Amniotic epithelial cell (primary cell): ENCODE results near the gene HOXB8.

Experiments
- DNase-seq: peaks from one replicate; pipeline ENCODE4 v3.0.0-alpha.2; 2010; ENCODE audit warnings: low read depth

HOXB8 gene

GRCh38 chr17:48596000-48596734, 18.9 kb downstream of the HOXB8 start:
- peak; percentile 60 for DNase-seq

GRCh38 chr17:48595278-48595999, 19.7 kb downstream of the HOXB8 start:
- no peak for DNase-seq

GRCh38 chr17:48594538-48595277, 20.4 kb downstream of the HOXB8 start:
- no peak for DNase-seq

GRCh38 chr17:48593840-48594537, 21.1 kb downstream of the HOXB8 start:
- peak; percentile 96 for DNase-seq

- DNase-seq: no peak
Observed at GRCh38 chr17:48593126-48593829, 21.8 kb downstream of the HOXB8 start, which contains the start of gene HOXB5. HOXB5 (minus strand) TSS chr17:48593779; CDS start chr17:48593682, 97 bp downstream.

GRCh38 chr17:48592577-48592976, 22.5 kb downstream of the HOXB8 start:
- no peak for DNase-seq

- no peak for DNase-seq
Observed at GRCh38 chr17:48592057-48592514, 23.0 kb downstream of the HOXB8 start.

- DNase-seq: peak; percentile 49
Observed at GRCh38 chr17:48591255-48592056, 23.6 kb downstream of the HOXB8 start.

- no peak for DNase-seq
Observed at GRCh38 chr17:48590607-48591161, 24.4 kb downstream of the HOXB8 start.

GRCh38 chr17:48589831-48590606, 25.1 kb downstream of the HOXB8 start, which contains the start of gene HOXB3:
HOXB3 (minus strand) TSS chr17:48590241; CDS start chr17:48552474, 37,767 bp downstream.
- peak; percentile 95 for DNase-seq

GRCh38 chr17:48589060-48589830, 25.8 kb downstream of the HOXB8 start:
- DNase-seq: no peak

- no peak for DNase-seq
Observed at GRCh38 chr17:48588528-48588927, 26.6 kb downstream of the HOXB8 start.

GRCh38 chr17:48588074-48588415, 27.0 kb downstream of the HOXB8 start:
- DNase-seq: no peak

- peak; percentile 73 for DNase-seq
Observed at GRCh38 chr17:48587276-48588073, 27.6 kb downstream of the HOXB8 start.

GRCh38 chr17:48586355-48587258, 28.5 kb downstream of the HOXB8 start:
- DNase-seq: no peak

GRCh38 chr17:48584223-48584741, 30.8 kb downstream of the HOXB8 start:
- no peak for DNase-seq
